Bronchial epithelial cell (primary cell): ENCODE data around the gene PIEZO2. TPM values are rescaled to one million over a fixed set of nuclear protein-coding genes. Genes with fewer than 3 reads are reported as not detected.

Experiments
- DNase-seq: peaks from one replicate; pipeline ENCODE4 v3.0.0-alpha.2; 2010; ENCODE audit warnings: low read depth
- FAIRE-seq: peaks from 2 replicates; lab custom pipeline; 2011; peaks lifted over from hg19 to GRCh38; lab: Jason Lieb, UNC
- H3K27me3 ChIP-seq: 2 replicates; pipeline ENCODE4 v1.5.1; 2011; ENCODE audit warnings: low read length; ENCODE audit not compliant: control insufficient read depth, insufficient read depth
- H3K36me3 ChIP-seq: 2 replicates; pipeline ENCODE4 v1.5.1; 2011; ENCODE audit warnings: low read length; ENCODE audit not compliant: control insufficient read depth, insufficient read depth
- H3K4me3 ChIP-seq: 2 replicates; pipeline ENCODE4 v1.5.1; 2011; ENCODE audit warnings: mild to moderate bottlenecking, low read depth, low read length, control low read depth
- CTCF ChIP-seq: IDR thresholded peaks from 2 replicates; pipeline ENCODE4 v1.5.1; 2011; ENCODE audit warnings: mild to moderate bottlenecking, moderate library complexity, low read length, control low read depth, inconsistent platforms; ENCODE audit not compliant: insufficient read depth, severe bottlenecking
- total RNA-seq: library from RNA; depleted of rRNA; stranded (reverse); fragments of >200 nt; gene quantifications from 2 replicates; pipeline ENCODE4 v1.2.1, GENCODE V29; 2014

PIEZO2 gene
- total RNA-seq, 1 donor from 2014 or later: 1.3 TPM

GRCh38 chr18:11155034-11155759 is 5.8 kb upstream of the PIEZO2 start:
- no peak for DNase-seq
- TF ChIP-seq CTCF: no peak
- Histone ChIP-seq H3K4me3 (no peak overlapping the region), H3K36me3 (no peaks in the 10 kb centered on the region), H3K27me3 (peaks cover 1% of the 10 kb centered on the region)
- no peak for FAIRE-seq

GRCh38 chr18:11154368-11154989 is 5.1 kb upstream of the PIEZO2 start:
- H3K36me3 ChIP-seq: no peaks in the 10 kb centered on the region
- TF ChIP-seq CTCF: peak; percentile 24
- H3K27me3 ChIP-seq: peaks cover 2% of the 10 kb centered on the region
- no peak for FAIRE-seq
- peak; percentile 57 for DNase-seq
- H3K4me3 ChIP-seq: no peak overlapping the region

GRCh38 chr18:11153097-11153496 is 3.7 kb upstream of the PIEZO2 start:
- Histone ChIP-seq H3K36me3 (no peaks in the 10 kb centered on the region), H3K27me3 (peaks cover 3% of the 10 kb centered on the region), H3K4me3 (no peak overlapping the region)
- FAIRE-seq: no peak
- DNase-seq: no peak
- no peak for TF ChIP-seq CTCF

- DNase-seq (no peak), FAIRE-seq (no peak)
- no peaks in the 10 kb centered on the region for H3K36me3 ChIP-seq
- peaks cover 5% of the 10 kb centered on the region for H3K27me3 ChIP-seq
- TF ChIP-seq CTCF: no peak
- no peak overlapping the region for H3K4me3 ChIP-seq
Measured at GRCh38 chr18:11150271-11150615, 874 bp upstream of the PIEZO2 start.

- no peak for FAIRE-seq
- no peaks in the 10 kb centered on the region for H3K36me3 ChIP-seq
- no peak overlapping the region for H3K4me3 ChIP-seq
- no peak for TF ChIP-seq CTCF
- peaks cover 5% of the 10 kb centered on the region for H3K27me3 ChIP-seq
- no peak for DNase-seq
Measured at GRCh38 chr18:11148680-11149440, 509 bp downstream of the PIEZO2 start.
